Common myeloid progenitor, CD34-positive (primary cell): ENCODE results near the gene ADAM8.

Experiments used
- CTCF ChIA-PET: fragments of 350-600 bp; sonication (Branson Sonifier 250); formaldehyde crosslinking; loops from one replicate; lab custom pipeline; 2021; ENCODE audit warnings: antibody characterized with exemption; lab: Charles Lee
- POLR2A ChIA-PET: fragments of 350-600 bp; sonication (Branson Sonifier 250); formaldehyde crosslinking; loops from one replicate; lab custom pipeline; 2021; ENCODE audit warnings: antibody characterized with exemption; lab: Charles Lee
- DNase-seq, 3 donors: peaks; one replicate each; pipeline versions ENCODE4 v3.0.0 to v3.0.0-alpha.2; 2013
- H3K27ac ChIP-seq, 2 experiments: 1 replicate in 1 of 2; 2 replicates in 1 of 2; pipeline ENCODE4 v1.7.0; 2013; ENCODE audit warnings: inconsistent platforms in 2 of 2, low read length in 2 of 2, mild to moderate bottlenecking in 2 of 2, low read depth in 1 of 2, moderate library complexity in 1 of 2; ENCODE audit not compliant: severe bottlenecking in 2 of 2, insufficient read depth in 1 of 2, poor library complexity in 1 of 2
- H3K27me3 ChIP-seq, 5 experiments: replicated peaks in 2 of 5; 1 replicate in 3 of 5; 2 replicates in 2 of 5; pipeline versions ENCODE4 v1.6.1 to v1.7.0; 2013; ENCODE audit warnings: low read length in 4 of 5, mild to moderate bottlenecking in 2 of 5, moderate library complexity in 2 of 5, inconsistent platforms in 1 of 5; ENCODE audit not compliant: insufficient read depth in 5 of 5, control insufficient read depth in 4 of 5
- H3K36me3 ChIP-seq, 4 experiments: 1 replicate in 2 of 4; 2 replicates in 2 of 4; pipeline versions ENCODE4 v1.6.1 to v1.7.0; 2013; ENCODE audit warnings: low read length in 3 of 4, control low read depth in 1 of 4, mild to moderate bottlenecking in 1 of 4; ENCODE audit not compliant: control insufficient read depth in 4 of 4, insufficient read depth in 4 of 4
- H3K4me1 ChIP-seq, 4 experiments: 1 replicate in 3 of 4; 2 replicates in 1 of 4; pipeline versions ENCODE4 v1.6.1 to v1.7.1; 2013; ENCODE audit warnings: low read length in 3 of 4, mild to moderate bottlenecking in 3 of 4, control low read depth in 1 of 4, inconsistent platforms in 1 of 4, moderate library complexity in 1 of 4; ENCODE audit not compliant: control insufficient read depth in 4 of 4, insufficient read depth in 4 of 4; ENCODE audit errors: control extremely low read depth in 1 of 4
- H3K4me3 ChIP-seq, 7 experiments: 1 replicate in 4 of 7; 2 replicates in 3 of 7; pipeline versions ENCODE4 v1.5.1 to v1.7.0; 2013; ENCODE audit warnings: mild to moderate bottlenecking in 7 of 7, low read length in 6 of 7, moderate library complexity in 6 of 7, inconsistent platforms in 2 of 7, low read depth in 2 of 7, control low read depth in 1 of 7; ENCODE audit not compliant: insufficient read depth in 4 of 7, control insufficient read depth in 1 of 7; ENCODE audit errors: extremely low read depth in 1 of 7
- H3K9me3 ChIP-seq, 5 experiments: 1 replicate in 4 of 5; 2 replicates in 1 of 5; pipeline versions ENCODE4 v1.6.1 to v1.7.1; 2013; ENCODE audit warnings: low read length in 4 of 5, mild to moderate bottlenecking in 2 of 5, inconsistent platforms in 1 of 5, low read depth in 1 of 5, moderate library complexity in 1 of 5; ENCODE audit not compliant: control insufficient read depth in 4 of 5, insufficient read depth in 2 of 5; ENCODE audit errors: control extremely low read depth in 1 of 5
- WGBS: methylation state at CpG from one replicate; pipeline ENCODE4 v1.1.5; 2013; ENCODE audit not compliant: insufficient coverage; 5-methylcytosine and 5-hydroxymethylcytosine counted together

Gene ADAM8

GRCh38 chr10:133257489-133258065 lies 19.1 kb downstream of the ADAM8 start:
- H3K27ac ChIP-seq: peak overlapping the region in 1 of 2 experiments; percentile 79
- no peaks in the 10 kb centered on the region for H3K27me3 ChIP-seq
- no peaks in the 10 kb centered on the region for H3K9me3 ChIP-seq
- DNase-seq: peak in 2 of 3 donors; percentile 59 to 71
- ChIA-PET POLR2A (interaction anchor here (0.9 to 3.2 kb wide), 5 partner anchors 10 to 24 kb away, joined by 3 to 54 read pairs (median 11); partner anchors contain the start of gene ADAM8), CTCF (interaction anchor here (0.5 to 6.8 kb wide), 9 partner anchors 11 to 114 kb away, joined by 3 to 112 read pairs (median 8); partner anchors contain the start of gene ADAM8)
- WGBS: 0% methylated on average over 18 of the region's 27 CpGs
- peaks cover 8 to 66% (median 62%) of the 10 kb centered on the region in 4 experiments for H3K4me1 ChIP-seq
- H3K4me3 ChIP-seq: peak overlapping the region in 4 of 7 experiments; percentile 40 to 52 (median 44)
- H3K36me3 ChIP-seq: peaks cover 0 to 2% (median 0%) of the 10 kb centered on the region in 4 experiments

GRCh38 chr10:133255323-133255722 lies 21.3 kb downstream of the ADAM8 start:
- Histone ChIP-seq H3K27me3 (no peaks in the 10 kb centered on the region), H3K4me3 (no peak overlapping the region), H3K4me1 (peaks cover 5 to 48% (median 43%) of the 10 kb centered on the region in 4 experiments), H3K36me3 (no peaks in the 10 kb centered on the region), H3K9me3 (no peaks in the 10 kb centered on the region), H3K27ac (no peak overlapping the region)
- ChIA-PET POLR2A (no interaction called here), CTCF (interaction anchor here (6.7 to 6.8 kb wide), 2 partner anchors 9 to 22 kb away, joined by 44 to 112 read pairs; partner anchors contain the start of gene ADAM8)
- no peak for DNase-seq
- WGBS: 93% methylated on average over 6 of the region's 15 CpGs

GRCh38 chr10:133254421-133255120 lies 22.1 kb downstream of the ADAM8 start:
- Histone ChIP-seq H3K9me3 (no peaks in the 10 kb centered on the region), H3K4me1 (peaks cover 5 to 41% (median 36%) of the 10 kb centered on the region in 4 experiments), H3K4me3 (no peak overlapping the region), H3K27me3 (no peaks in the 10 kb centered on the region), H3K27ac (no peak overlapping the region), H3K36me3 (no peaks in the 10 kb centered on the region)
- CTCF ChIA-PET: interaction anchor here (0.7 to 6.8 kb wide), 2 partner anchors 9 to 23 kb away, joined by 4 to 112 read pairs; partner anchors contain the start of gene ADAM8
- 97% methylated on average over 9 of the region's 13 CpGs for WGBS
- POLR2A ChIA-PET: no interaction called here
- no peak for DNase-seq

- Histone ChIP-seq H3K36me3 (no peaks in the 10 kb centered on the region), H3K4me3 (no peak overlapping the region), H3K27me3 (no peaks in the 10 kb centered on the region), H3K4me1 (peaks cover 5 to 30% (median 24%) of the 10 kb centered on the region in 4 experiments), H3K9me3 (no peaks in the 10 kb centered on the region), H3K27ac (no peak overlapping the region)
- no peak for DNase-seq
- WGBS: 94% methylated on average over 21 of the region's 22 CpGs
- POLR2A ChIA-PET: no interaction called here
- CTCF ChIA-PET: interaction anchor here (0.8 kb wide), 1 partner anchor 10 kb away, joined by 3 read pairs; no protein-coding TSS in a partner anchor
Measured at GRCh38 chr10:133253361-133253955, 23.2 kb downstream of the ADAM8 start.

- H3K27me3 ChIP-seq: no peaks in the 10 kb centered on the region
- CTCF ChIA-PET: interaction anchor here (1.3 kb wide), 1 partner anchor 10 kb away, joined by 3 read pairs; no protein-coding TSS in a partner anchor
- no peaks in the 10 kb centered on the region for H3K9me3 ChIP-seq
- DNase-seq: no peak
- H3K4me1 ChIP-seq: peaks cover 5 to 17% (median 13%) of the 10 kb centered on the region in 4 experiments
- POLR2A ChIA-PET: no interaction called here
- WGBS: 90% methylated on average over 3 of the region's 12 CpGs
- no peak overlapping the region for H3K4me3 ChIP-seq
- H3K27ac ChIP-seq: no peak overlapping the region
- H3K36me3 ChIP-seq: no peaks in the 10 kb centered on the region
Measured at GRCh38 chr10:133252223-133252552, 24.5 kb downstream of the ADAM8 start.

- POLR2A ChIA-PET: no interaction called here
- no peak overlapping the region for H3K4me3 ChIP-seq
- 83% methylated on average over 20 of the region's 28 CpGs for WGBS
- peaks cover 2 to 16% (median 9%) of the 10 kb centered on the region in 4 experiments for H3K4me1 ChIP-seq
- H3K36me3 ChIP-seq: no peaks in the 10 kb centered on the region
- CTCF ChIA-PET: interaction anchor here (1.3 kb wide), 1 partner anchor 9 kb away, joined by 3 read pairs; no protein-coding TSS in a partner anchor
- peak in 1 of 3 donors; percentile 41 for DNase-seq
- H3K27me3 ChIP-seq: no peaks in the 10 kb centered on the region
- H3K9me3 ChIP-seq: no peaks in the 10 kb centered on the region
- H3K27ac ChIP-seq: no peak overlapping the region
Measured at GRCh38 chr10:133251388-133252222, 25.1 kb downstream of the ADAM8 start.
